Uterus (tissue), 4 donors: ENCODE data around the gene HMGN4. TPM values are rescaled to one million over a fixed set of nuclear protein-coding genes. Genes with fewer than 3 reads are reported as not detected.
A peak's percentile ranks its signal among the peaks of the same experiment; 100 is the strongest.

Experiments used
- DNase-seq, 2 donors: peaks; one replicate each; pipeline ENCODE4 v3.0.0-alpha.2; 2019 to 2020
- H3K27ac ChIP-seq, 2 donors: fragments of 200-600 bp; sonication (generic); 1 replicate in 1 of 2; 2 replicates in 1 of 2; pipeline ENCODE4 v1.5.1; 2016 to 2018
- H3K27me3 ChIP-seq, 2 donors: fragments of 200-600 bp; sonication (generic); one replicate each; pipeline ENCODE4 v1.5.1; 2018 to 2019; ENCODE audit warnings: control low read depth in 1 of 2
- H3K36me3 ChIP-seq, 2 donors: fragments of 200-600 bp; sonication (generic); one replicate each; pipeline ENCODE4 v1.5.1; 2019; ENCODE audit warnings: control low read depth in 1 of 2
- H3K4me1 ChIP-seq, 2 donors: fragments of 200-600 bp; sonication (generic); one replicate each; pipeline ENCODE4 v1.5.1; 2018 to 2019; ENCODE audit warnings: control low read depth in 1 of 2
- H3K4me3 ChIP-seq, 2 donors: fragments of 200-600 bp; sonication (generic); 1 replicate in 1 of 2; 2 replicates in 1 of 2; pipeline ENCODE4 v1.5.1; 2018 to 2019; ENCODE audit warnings: mild to moderate bottlenecking in 1 of 2
- H3K9me3 ChIP-seq, 2 donors: fragments of 200-600 bp; sonication (generic); one replicate each; pipeline ENCODE4 v1.5.1; 2019; ENCODE audit warnings: control low read depth in 1 of 2
- POLR2A ChIP-seq, 2 donors: fragments of 450-650 bp; IDR thresholded peaks; one replicate each; pipeline ENCODE4 v1.6.1; 2016; ENCODE audit warnings: antibody characterized with exemption in 2 of 2, mild to moderate bottlenecking in 1 of 2, moderate library complexity in 1 of 2
- intact Hi-C: fragments of 100-400 bp; cut with DNase I; formaldehyde crosslinking; loops from one replicate; pipeline ENCODE4 v1.15.1; 2023; ENCODE audit warnings: low total_unique reads
- total RNA-seq, 4 donors: library from RNA; depleted of rRNA in 3 of 4; stranded (reverse); fragments of >200 nt in 3 of 4; gene quantifications; one replicate each; pipeline versions ENCODE4 v1.1.0 to v1.2.4, GENCODE V29; 2014 to 2023
- TF ChIP-seq, protein P1 (sequence below), 4 experiments: fragments of 200-600 bp in 2 of 4; fragments of 450-650 bp in 2 of 4; sonication (generic) in 2 of 4; IDR thresholded peaks; one replicate each; pipeline ENCODE4 v1.5.1; 2016 to 2019; ENCODE audit warnings: antibody characterized with exemption in 4 of 4, mild to moderate bottlenecking in 2 of 4, moderate library complexity in 1 of 4
- donor health status: DM: yes; HTN: yes; CAD: no.

Gene HMGN4
- total RNA-seq, 4 donors from 2014 or later, result 14.6 to 89.0 (median 73.3) TPM

DNA sequence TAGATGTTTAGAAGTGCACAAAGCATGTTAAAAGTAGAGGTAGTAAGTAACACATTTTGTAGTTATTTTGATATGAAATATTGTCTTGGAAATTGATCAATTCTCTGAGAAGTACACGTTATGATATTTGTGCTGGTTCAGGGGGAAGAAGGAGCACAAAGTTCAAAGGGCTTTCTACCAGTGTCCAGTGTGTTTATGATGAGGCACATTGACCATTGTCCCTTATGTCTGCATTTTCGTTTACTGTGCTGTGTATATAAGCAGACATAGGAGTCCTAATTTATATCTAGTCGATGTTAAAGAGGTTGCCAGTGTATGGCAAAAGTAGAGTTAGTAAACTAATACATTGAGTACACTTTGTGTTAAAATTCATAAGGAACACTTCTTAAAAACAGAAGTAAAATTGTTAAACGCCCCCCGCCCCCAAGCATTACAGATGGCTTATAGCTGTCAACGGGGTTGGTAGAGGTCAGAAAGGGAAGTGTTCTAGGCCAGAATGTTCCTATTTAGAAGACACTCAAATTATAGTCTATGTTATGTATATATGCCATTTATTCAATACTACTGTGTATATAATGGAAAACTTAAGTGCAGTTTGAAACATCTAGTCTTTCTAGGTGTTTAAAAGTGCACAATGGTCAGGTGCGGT is 13.3 kb upstream of the HMGN4 start:
- intact Hi-C loops, result no loop called here
- H3K4me3 ChIP-seq, result no peak overlapping the region
- no peaks in the 10 kb centered on the region for H3K27me3 ChIP-seq
- H3K27ac ChIP-seq, result no peak overlapping the region
- H3K4me1 ChIP-seq, result no peaks in the 10 kb centered on the region
- no peaks in the 10 kb centered on the region for H3K9me3 ChIP-seq
- no peak for DNase-seq
- TF ChIP-seq, protein P1, sequence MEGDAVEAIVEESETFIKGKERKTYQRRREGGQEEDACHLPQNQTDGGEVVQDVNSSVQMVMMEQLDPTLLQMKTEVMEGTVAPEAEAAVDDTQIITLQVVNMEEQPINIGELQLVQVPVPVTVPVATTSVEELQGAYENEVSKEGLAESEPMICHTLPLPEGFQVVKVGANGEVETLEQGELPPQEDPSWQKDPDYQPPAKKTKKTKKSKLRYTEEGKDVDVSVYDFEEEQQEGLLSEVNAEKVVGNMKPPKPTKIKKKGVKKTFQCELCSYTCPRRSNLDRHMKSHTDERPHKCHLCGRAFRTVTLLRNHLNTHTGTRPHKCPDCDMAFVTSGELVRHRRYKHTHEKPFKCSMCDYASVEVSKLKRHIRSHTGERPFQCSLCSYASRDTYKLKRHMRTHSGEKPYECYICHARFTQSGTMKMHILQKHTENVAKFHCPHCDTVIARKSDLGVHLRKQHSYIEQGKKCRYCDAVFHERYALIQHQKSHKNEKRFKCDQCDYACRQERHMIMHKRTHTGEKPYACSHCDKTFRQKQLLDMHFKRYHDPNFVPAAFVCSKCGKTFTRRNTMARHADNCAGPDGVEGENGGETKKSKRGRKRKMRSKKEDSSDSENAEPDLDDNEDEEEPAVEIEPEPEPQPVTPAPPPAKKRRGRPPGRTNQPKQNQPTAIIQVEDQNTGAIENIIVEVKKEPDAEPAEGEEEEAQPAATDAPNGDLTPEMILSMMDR (IDR thresholded peaks at IDR 0.05), result no peak
- no peak for TF ChIP-seq POLR2A (IDR thresholded peaks at IDR 0.05)
- no peaks in the 10 kb centered on the region for H3K36me3 ChIP-seq

DNA sequence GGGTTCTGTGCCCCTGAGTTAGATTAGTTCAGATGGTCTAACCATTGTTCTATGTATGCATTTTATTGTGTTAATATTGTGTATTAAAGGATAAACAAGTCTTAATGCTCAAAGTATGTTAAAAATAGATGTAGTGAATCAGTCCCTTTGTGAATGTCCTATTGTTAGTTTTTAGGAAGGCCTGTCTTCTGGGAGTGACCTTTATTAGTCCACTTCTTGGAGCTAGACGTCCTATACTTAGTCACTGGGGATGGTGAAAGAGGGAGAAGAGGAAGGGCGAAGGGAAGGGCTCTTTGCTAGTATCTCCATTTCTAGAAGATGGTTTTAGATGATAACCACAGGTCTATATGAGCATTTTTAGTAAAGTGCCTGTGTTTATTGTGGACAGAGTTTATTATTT is 12.3 kb upstream of the HMGN4 start:
- Histone ChIP-seq H3K27me3 (no peaks in the 10 kb centered on the region), H3K4me1 (no peaks in the 10 kb centered on the region), H3K27ac (no peak overlapping the region), H3K4me3 (no peak overlapping the region), H3K9me3 (no peaks in the 10 kb centered on the region), H3K36me3 (no peaks in the 10 kb centered on the region)
- DNase-seq, result no peak
- intact Hi-C loops, result no loop called here
- no peak for TF ChIP-seq POLR2A (IDR thresholded peaks at IDR 0.05)
- TF ChIP-seq, protein P1 (IDR thresholded peaks at IDR 0.05), result no peak

DNA sequence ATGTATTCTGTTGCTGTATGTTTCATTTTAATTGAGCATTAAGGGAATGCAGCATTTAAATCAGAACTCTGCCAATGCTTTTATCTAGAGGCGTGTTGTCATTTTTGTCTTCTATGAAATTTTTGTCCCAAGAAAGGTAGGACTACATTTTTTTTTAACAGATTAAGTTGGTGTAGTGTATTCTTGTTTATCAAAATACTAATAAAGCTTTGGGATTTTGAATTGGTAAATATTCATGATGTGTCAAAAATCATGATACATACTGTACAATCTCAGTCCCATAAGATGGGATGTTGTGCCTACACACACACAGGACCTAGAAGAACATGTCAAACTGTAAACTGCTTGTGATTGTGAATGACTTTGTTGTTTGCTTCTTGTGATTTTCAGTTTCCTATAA is 11.2 kb upstream of the HMGN4 start:
- TF ChIP-seq POLR2A (IDR thresholded peaks at IDR 0.05), result no peak
- TF ChIP-seq, protein P1 (IDR thresholded peaks at IDR 0.05), result no peak
- DNase-seq, result no peak
- H3K9me3 ChIP-seq, result no peaks in the 10 kb centered on the region
- no peak overlapping the region for H3K4me3 ChIP-seq
- intact Hi-C loops, result no loop called here
- no peaks in the 10 kb centered on the region for H3K27me3 ChIP-seq
- no peak overlapping the region for H3K27ac ChIP-seq
- H3K4me1 ChIP-seq, result no peaks in the 10 kb centered on the region
- no peaks in the 10 kb centered on the region for H3K36me3 ChIP-seq

DNA sequence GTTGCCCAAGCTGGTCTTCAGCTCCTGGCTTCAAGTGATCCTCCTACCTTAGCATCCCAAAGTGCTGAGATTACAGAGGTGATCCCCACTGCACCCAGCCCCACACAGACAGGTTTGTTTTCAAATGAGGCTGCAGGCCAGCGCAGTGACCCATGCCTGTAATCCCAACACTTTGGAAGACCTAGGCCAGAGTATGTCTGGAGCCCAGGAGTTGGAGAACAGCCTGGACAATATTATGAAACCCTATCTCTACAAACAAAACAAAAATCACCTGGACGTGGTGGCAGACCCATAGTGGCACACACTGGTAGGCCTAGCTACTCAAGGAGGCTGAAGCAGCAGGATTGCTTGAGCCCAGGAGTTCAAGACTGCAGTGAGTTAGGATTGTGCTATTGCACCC is 8.0 kb upstream of the HMGN4 start:
- Histone ChIP-seq H3K9me3 (no peaks in the 10 kb centered on the region), H3K27ac (no peak overlapping the region), H3K36me3 (no peaks in the 10 kb centered on the region), H3K4me1 (no peaks in the 10 kb centered on the region), H3K4me3 (no peak overlapping the region), H3K27me3 (no peaks in the 10 kb centered on the region)
- intact Hi-C loops, result no loop called here
- DNase-seq, result no peak
- TF ChIP-seq, protein P1 (IDR thresholded peaks at IDR 0.05), result no peak
- TF ChIP-seq POLR2A (IDR thresholded peaks at IDR 0.05), result no peak

DNA sequence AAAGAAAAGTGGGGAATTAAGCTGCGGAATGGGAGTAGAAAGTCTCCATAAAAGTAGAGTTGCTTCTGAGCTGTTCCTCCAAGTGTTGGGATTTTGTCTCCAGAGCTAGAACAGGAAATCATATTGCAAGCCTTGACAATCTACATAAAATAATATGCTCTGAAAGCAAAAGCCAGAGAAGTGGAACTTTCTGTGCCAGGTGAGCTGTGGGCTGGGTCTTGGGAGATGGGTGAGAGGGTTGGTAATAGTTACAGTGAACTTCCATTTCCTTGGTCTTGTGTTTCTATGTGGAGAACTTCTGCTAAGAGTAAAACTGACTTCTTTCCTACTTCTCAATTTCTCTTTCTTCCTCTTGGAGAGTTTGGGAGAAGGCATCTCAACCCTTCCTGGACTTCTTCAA is 6.3 kb upstream of the HMGN4 start:
- no peak for TF ChIP-seq POLR2A (IDR thresholded peaks at IDR 0.05)
- TF ChIP-seq, protein P1 (IDR thresholded peaks at IDR 0.05), result no peak

More for the DNA sequence above, 6.3 kb upstream of the HMGN4 start:
- no peak overlapping the region for H3K4me3 ChIP-seq
- DNase-seq, result no peak
- H3K4me1 ChIP-seq, result no peaks in the 10 kb centered on the region
- intact Hi-C loops, result no loop called here
- H3K27me3 ChIP-seq, result no peaks in the 10 kb centered on the region
- H3K27ac ChIP-seq, result peak overlapping the region; percentile 88 to 89
- no peaks in the 10 kb centered on the region for H3K36me3 ChIP-seq
- H3K9me3 ChIP-seq, result no peaks in the 10 kb centered on the region
